ENCODE data around the gene SAPCD1.

- no peak for TF ChIP-seq CTCF (IDR thresholded peaks at IDR 0.05)
- TF ChIP-seq POLR2A (IDR thresholded peaks at IDR 0.05): no peak
- no peak for TF ChIP-seq POLR2AphosphoS5 (IDR thresholded peaks at IDR 0.05)
These were observed 43.5 kb upstream of the SAPCD1 start for GRCh38 chr6:31719001-31719400.
